Measurements from ENCODE around the gene DAPK3.
"Not testable (repeated sequence)": the region's sequence is repeated elsewhere in the genome, so short reads cannot be mapped to it uniquely, and the experiment has no call there.

Gene DAPK3

DNA sequence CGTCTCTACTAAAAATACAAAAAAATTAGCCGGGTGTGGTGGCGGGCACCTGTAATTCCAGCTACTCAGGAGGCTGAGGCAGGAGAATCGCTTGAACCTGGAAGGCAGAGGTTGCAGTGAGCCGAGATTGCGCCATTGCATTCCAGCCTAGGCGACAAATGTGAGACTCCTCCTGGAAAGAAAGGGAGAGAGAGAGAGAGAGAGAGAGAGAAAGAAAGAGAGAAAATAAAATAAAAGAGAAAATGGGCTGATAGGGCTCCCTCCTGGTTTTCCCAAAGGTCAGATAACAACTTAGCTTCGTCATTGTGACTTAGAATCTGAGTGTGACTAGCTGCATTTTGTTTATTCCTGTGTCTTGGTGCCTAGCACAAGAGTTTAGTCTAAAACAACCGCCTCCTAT lies 34.5 kb upstream of the DAPK3 start:
- DNase-seq (ENCODE audit: low read depth in 2 of 2) = not testable (repeated sequence)

DNA sequence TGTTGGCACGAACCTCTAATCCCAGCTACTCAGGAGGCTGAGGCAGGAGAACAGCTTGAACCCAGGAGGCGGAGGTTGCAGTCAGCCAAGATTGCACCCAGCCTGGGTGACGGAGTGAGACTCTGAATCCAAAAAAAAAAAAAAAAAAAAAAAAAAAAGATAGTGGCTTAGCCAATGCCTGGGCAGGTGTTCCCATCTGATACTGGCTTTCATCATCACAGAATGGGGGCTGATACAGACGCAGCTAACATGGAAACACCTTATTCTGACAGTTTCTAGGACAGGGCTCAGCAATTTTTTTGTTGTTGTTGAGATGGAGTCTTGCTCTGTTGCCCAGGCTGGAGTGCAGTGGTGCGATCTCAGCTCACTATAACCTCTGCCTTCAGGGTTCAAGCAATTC lies 29.9 kb upstream of the DAPK3 start:
- DNase-seq (ENCODE audit: low read depth in 2 of 2) = not testable (repeated sequence)

DNA sequence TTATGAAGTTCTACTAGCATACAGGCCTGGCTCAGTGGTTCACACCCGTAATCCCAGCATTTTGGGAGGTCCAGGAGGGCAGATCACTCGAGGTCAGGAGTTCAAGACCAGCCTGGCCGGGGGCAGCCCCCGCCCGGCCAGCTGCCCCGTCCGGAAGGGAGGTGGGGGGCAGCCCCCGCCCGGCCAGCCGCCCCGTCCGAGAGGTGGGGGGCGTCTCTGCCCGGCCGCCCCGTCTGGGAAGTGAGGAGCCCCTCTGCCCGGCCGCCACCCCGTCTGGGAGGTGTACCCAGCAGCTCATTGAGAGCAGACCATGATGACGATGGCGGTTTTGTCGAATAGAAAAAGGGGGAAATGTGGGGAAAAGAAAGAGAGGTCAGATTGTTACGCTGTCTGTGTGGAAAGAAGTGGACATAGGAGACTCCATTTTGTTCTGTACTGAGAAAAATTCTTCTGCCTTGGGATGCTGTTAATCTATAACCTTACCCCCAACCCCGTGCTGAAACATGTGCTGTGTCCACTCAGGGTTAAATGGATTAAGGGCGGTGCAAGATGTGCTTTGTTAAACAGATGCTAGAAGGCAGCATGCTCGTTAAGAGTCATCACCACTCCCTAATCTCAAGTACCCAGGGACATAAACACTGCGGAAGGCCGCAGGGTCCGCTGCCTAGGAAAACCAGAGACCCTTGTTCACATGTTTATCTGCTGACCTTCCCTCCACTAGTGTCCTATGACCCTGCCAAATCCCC lies 27.9 kb upstream of the DAPK3 start:
- DNase-seq (ENCODE audit: low read depth in 2 of 2) = not testable (repeated sequence)

DNA sequence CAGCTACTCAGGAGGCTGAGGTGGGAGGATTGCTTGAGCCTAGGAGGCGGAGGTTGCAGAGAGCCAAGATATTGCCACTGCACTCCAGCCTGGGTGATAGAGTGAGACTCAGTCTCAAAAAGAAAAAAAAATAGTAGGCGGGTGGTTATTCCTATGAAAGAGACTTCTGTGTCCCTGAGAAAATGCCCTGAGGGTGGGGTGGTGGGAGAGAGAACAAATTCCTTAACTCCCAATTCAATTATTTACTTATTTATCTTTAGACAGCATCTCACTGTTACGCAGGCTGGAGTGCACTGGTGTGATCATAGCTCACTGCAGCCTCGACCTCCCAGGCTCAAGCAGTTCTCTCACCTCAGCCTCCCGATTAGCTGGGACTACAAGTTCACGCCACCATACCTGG lies 24.7 kb upstream of the DAPK3 start:
- DNase-seq (ENCODE audit: low read depth in 2 of 2) = no peak

DNA sequence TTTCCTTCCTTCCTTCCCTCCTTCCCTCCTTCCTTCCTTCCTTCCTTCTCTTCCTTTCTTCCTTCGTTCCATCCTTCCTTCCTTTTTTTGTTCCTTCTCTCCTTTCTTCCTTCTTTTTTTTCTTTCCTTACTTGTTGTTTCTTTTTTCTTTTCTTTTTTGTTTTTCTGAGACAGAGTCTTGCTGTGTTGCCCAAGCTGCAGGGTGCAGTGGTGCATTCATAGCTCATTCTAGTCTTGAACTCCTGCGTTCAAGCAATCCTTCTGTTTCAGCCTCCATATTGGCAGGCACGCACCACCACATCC lies 19.9 kb upstream of the DAPK3 start:
- DNase-seq (ENCODE audit: low read depth in 2 of 2) = no peak

DNA sequence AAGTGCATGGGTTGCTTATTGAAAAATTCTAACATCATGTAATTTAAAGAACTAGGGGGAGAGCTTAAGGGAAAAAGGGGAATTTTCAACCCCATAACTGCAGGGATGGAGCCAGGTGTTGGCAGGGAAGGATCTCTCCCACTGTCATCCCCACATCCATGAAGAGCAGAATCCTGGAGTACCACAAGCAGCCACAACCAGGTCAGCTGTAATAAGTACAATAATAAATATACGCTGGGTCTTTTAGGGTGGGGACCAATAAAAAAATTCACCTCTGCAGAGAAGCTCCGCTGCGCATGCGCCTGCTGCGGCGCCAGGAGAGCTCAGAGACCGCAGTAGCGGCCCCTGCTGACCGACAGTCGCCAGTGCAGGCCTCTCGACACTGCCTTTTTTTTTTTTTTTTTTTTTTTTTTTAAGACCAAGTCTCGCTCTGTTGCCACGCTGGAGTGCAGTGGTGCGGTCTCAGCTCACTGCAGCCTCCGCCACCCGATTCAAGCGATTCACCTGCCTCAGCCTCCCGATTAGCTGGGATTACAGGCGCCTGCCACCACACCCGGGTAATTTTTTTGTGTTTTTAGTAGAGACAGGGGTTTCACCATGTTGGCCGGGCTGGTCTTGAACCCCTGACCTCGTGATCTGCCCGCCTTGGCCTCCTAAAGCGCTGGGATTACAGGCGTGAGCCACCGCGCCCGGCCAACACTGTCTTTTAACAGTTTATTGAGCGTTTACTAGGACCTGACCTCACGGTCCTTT lies 16.9 kb upstream of the DAPK3 start:
- peak; percentile 73 to 82 for DNase-seq (ENCODE audit: low read depth in 2 of 2)

DNA sequence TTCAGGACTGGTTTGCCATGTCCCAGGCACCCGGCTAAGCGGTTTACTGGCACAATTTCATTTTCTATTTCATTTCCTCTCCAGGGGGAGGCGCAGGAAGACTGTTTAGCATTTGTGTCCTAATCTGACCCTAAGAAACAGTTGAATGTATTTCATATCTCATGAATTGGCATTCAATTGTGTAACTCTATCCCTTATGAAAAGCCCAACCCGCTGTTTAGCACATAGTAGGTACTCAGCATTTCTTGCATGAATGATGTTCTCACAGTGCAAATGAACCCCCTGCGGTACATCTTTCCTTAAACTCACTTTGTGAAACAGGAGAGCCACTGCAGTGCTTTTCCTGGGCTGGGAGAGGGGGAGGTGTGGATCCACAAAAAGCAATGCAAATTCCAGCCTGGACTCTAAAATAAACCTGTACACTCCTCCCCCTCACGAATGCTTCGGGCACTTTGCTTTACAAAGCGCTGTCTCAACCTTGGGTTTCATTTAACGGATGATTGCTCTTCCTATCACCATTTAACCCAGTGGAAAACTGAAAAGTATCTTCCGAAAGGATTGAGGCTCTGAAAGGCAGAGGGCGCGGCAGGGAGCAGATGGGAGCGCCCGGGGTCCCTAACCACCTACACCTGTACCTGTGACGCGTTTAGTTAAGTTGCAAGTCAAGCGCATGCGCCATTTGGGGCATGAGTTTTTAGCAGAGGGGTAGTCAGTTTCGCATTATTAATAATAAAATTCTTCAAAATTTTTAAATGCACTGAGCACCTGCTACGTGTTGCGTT lies 15.6 kb upstream of the DAPK3 start:
- DNase-seq (ENCODE audit: low read depth in 2 of 2) = no peak

DNA sequence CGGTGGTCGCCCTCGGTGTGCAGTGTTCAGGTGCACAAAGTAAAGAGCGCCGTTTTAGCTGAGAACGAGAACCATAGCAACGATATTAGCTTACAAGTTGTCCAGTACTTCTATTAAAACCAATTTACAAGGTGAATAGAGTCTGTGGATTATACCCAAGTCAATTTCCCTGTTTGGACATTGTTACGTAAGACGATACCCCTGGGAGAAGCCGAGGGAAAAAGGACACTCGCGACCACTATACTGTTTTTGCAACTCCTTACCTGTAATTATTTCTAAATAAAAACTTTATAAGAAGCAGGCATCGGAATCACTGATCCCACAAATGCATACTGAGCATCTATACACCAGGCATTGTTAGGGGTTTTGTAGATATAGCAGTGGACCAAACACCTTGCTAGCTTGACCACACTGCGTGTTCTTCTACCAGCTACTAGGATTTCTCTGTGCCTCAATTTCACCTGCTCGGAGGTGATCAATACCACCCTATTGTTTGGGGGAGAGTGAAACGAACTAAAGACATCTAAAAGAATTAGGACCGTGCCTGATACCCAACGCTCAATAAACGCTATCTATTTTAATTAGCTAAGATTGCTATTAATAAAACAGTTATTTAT lies 14.9 kb upstream of the DAPK3 start:
- no peak for DNase-seq (ENCODE audit: low read depth in 2 of 2)

DNA sequence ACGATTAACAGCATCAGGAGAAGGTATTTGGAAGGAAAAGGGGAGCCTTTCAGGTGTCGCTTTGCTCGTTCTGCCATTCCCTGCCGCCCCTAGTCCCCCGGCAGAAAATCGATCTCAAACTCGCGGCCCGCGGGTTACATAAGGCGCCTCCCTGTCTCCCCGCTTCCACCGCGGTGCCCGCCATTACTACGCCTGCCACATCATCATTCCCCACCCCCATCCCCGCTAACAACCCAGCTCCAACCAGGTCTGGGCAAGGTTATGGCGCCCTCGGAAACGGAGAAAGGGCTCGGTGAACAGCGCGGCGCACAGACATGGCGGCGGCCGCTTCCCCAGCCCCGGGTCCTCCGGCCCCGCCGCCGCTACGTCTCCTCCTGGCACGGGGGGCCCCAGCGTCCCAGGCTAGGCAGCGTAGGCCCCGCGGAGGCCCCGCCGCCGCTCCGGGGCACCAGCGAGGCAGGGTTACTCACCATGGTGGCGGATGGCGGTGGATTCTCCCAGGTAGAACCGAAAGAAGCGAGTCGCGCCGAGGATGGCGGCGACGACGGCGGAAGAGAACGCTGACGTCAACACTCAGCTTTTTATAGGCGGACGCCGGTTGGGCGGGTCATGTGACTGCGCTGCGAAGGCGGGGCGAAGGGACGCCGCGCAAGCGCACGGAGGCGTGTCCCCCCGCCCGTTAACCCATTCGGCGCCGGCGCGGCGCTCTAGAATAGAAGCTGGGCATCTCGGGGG lies 14.2 kb upstream of the DAPK3 start, which contains the start of gene EEF2:
TSS of gene EEF2 (minus strand) at position 556 of the 735 bp plus-strand sequence. CDS start at position 473, 83 bp downstream.
- DNase-seq (ENCODE audit: low read depth in 2 of 2) = peak; percentile 81

DNA sequence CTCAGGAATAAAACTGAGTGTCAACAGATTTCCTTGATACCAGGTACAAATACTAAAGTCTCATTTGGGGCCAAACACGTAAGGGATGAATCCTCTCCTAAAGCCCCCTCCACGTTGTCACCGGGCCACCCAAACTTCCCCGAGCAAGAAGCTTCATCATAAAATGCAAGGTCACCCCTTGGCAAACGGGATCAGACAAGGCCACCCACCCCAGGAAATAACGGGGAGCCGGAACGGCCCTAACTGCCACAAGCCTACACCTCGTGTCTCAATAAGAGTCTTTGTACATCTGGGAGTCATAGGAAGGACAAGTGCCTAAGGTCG lies 13.6 kb upstream of the DAPK3 start:
- DNase-seq (ENCODE audit: low read depth in 2 of 2) = no peak

DNA sequence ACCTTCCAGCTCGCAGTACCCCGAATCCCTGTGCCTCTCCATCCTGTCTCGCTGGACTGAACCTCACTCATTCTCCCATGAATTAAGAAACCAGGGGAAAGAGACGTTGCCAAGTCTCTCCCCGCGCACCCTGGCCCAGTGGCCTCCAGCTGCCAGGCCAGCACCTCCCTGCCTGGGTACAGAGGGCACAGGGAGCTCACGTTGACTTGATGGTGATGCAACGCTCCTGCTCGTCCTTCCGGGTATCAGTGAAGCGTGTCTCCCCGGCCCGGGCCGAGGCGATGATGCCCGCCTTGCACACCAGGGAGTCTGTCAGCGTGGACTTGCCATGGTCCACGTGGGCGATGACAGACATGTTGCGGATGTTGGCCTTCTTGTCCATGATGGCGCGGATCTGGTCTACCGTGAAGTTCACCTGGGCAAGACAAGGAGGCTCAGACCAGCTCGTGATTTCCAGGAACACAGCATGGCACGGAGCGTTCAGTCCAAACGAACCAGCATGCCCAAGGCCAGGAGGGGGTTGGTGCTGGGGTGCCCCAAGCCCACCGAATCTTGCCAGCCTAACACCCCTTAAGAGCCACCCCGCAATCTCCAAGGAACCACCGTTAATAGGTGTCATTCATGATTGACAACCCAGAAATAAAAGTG lies 13.2 kb upstream of the DAPK3 start:
- DNase-seq (ENCODE audit: low read depth in 2 of 2) = no peak

DNA sequence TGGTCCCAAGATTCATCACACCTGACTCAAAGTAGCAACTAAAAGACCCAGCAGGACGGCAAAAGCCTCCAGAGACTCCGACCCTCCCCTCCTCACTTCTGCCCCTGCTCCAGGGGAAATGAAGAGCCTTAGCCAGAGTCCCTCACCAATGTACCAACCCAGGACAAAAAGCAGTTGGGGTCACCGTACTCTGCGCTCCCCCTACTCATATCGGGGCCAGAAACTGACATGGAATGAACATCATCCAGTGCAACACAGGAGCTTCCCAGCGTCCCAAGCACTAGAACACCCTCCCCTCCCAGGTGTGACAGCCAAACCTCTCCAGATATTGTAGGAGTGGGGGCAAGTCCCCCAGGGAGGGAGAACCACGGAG lies 12.6 kb upstream of the DAPK3 start:
- DNase-seq (ENCODE audit: low read depth in 2 of 2) = no peak

DNA sequence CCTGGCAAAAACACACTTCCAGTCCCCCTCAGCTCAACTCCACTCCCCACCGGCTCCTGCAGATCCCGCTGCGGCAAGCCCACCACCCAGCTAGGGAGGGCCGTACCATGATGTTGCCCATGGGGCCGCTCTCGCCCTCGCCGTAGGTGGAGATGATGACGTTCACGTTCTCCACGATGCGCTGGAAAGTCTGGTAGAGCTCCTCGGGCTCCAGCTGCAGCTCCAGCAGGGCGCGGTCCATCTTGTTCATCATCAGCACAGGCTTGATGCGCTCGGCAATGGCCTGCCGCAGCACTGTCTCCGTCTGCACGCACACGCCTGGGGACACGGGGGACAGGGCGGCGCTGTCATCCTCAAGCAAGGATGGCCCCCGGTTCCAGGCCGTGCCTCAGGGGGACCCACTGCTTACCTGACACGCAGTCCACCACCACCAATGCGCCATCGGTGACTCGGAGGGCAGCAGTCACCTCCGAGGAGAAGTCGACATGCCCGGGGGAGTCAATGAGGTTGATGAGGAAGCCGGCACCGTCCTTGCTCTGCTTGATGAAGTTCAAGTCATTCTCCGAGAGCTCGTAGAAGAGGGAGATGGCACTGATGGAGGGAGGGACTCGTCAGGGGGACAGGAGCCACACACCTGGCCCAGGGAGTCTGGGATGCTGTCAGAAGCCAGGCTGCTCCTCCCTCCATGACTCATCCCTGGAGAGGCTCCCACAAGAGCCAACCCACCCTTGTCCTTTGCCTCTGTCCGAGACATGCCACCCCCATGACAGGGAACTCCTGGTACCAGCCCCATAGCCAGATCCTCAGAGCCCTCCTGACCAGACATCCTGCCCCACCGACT lies 12.0 kb upstream of the DAPK3 start:
- DNase-seq (ENCODE audit: low read depth in 2 of 2) = no peak

DNA sequence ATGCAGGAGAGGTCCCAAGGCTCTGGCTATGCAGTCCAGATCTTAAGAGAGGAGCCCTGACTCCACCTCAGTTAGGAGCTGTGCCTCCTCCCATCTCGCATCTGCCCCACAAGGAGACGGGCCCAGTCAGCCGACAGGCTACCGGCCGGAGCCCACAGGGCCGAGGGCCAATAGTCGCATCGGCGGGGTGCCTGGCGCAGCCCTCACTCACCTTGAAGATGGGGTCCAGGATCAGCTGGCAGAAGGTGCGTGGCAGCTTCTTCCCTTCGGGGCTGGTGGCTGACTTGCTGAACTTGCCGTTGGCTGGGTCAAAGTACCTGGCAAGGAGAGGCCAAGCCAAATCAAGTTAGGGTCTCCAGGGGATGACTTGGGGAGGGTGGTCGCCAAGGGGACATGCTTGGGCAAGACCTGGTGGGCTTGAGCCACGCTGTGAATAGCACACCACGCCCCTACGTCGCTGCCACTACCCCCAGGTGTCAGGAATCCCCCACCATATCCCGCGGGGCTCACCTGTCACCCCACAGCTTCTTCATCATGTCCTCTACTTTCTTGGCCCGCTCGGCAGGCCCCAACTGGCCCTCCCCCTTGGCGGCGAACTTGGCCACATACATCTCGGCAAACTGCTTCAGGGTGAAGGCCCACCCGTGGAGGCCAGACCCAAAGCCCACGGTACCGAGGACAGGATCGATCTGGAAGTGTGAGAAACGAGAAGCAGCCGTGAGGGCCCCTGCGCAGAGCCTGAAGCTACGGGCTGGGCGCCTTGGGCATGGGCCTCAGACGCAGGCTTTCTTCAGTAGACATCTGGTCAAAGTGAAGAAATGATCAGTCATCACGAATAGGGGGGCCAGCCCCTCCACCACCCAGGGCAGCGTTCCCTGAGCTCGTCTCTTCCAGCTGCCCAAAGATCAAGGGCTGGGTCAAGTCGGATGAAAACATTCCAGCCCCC lies 11.1 kb upstream of the DAPK3 start:
- DNase-seq (ENCODE audit: low read depth in 2 of 2) = no peak

DNA sequence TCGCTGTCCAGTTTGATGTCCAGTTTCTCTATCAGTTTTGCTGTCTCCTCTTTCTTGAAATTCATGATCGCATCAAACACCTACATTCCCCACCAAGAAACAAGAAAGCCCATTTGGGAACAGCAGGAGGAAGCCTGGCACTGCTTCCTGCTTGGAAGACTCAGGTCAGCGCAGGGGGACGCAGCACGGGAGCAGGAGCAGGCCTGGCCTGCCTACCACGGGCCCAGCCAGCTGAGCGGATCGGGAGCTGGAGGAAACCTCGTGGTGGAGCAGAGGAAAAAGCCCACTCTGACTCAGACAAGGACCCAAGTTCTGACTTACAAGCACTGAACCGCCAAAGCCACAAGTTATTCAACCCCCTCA lies 10.5 kb upstream of the DAPK3 start:
- DNase-seq (ENCODE audit: low read depth in 2 of 2) = no peak

DNA sequence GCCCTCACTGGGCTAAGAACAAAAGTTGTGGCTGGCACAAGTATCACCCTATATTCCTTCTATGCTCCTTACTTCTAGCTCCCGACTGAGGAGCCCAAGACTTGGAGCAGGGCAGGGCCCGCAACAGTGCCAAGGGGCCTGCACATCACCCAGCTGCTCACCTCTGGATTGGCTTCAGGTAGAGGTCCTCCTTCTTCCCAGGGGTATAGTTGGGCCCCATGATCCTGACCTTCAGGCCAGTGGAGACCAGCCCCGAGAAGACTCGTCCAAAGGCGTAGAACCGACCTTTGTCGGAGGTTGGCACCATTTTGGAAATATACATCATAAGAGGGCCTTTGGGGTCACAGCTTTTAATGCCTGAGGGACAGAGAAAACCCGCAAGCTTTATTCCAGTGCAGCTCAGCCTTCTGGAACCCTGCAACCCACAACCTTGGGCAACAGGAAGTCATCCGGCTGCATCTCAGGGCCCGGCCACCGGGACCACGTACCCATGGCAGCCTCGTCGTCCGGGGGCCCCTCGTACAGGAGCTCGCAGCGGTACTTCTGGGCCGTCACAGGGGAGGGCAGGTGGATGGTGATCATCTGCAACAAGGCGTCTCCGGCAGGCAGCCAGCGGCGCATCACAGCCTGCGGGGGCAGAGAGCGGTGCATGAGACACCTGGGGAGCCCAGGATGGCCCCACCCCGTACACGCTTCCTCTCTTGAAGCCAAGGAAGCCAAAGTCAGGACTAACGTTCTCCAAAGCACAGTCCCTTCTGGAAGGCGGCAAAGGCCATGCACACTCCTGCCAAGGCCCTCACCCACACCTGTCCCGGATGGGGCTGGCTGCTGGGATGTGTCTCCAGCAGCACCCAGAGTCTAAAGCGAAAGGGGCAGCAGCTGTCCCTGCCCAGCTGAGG lies 9.7 kb upstream of the DAPK3 start:
- DNase-seq (ENCODE audit: low read depth in 2 of 2) = no peak

DNA sequence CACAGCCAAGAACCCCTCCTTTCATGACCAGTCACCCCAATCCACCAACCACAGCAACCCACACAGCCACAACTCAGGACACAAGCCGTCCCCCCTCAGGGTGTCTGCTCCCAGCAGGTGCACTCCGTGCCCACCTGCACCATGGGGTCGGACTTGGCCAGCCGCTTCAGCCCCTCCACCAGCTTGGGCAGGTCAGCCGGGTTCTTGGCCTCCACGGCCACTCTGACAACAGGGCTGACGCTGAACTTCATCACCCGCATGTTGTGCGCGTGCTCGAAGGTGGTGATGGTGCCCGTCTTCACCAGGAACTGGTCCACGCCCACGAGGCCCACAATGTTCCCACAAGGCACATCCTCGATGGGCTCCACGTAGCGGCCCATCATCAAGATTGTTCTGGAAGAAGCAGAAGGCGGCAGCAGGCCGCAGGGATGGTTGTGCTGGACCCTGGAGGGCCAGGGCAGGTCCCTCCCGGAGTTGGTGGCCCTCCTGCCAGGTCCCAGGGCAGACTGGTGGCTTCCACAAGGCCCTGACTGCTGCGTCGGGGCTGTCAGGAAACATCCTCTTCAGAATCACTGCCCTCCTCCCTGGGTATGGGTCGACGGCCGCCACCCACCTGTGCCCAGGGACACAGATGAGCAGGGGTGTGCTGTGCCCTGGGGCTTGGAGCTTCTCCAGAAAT lies 8.9 kb upstream of the DAPK3 start:
- DNase-seq (ENCODE audit: low read depth in 2 of 2) = no peak

DNA sequence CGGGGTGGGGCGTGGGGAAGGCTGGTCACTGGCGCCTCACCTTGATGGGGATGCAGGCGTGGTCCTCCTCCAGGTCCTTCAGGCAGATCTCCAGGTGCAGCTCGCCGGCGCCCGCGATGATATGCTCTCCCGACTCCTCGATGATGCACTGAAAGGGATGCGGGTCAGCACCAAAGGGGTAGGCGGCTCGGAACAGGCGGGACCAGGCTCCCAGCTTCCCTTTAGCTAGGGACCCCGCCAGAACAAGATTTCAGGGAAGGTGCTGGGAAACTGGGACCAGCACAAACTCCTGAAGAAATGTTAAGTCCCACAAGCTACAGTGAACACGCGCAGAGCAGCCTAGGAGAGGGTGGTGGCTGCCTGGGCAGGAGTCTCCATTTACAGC lies 8.4 kb upstream of the DAPK3 start:
- DNase-seq (ENCODE audit: low read depth in 2 of 2) = no peak
